ENCODE results near the gene GPR151.
A peak's percentile ranks its signal among the peaks of the same experiment; 100 is the strongest.
"Not testable (repeated sequence)": the region's sequence is repeated elsewhere in the genome, so short reads cannot be mapped to it uniquely, and the experiment has no call there.

Gene GPR151

GRCh38 chr5:146516151-146516475 is at the start of gene GPR151:
Gene GPR151, minus strand, starts transcription at chr5:146516190. Its CDS starts 77 bp downstream, at chr5:146516113.
- no peak for DNase-seq

GRCh38 chr5:146564007-146564762 is 48.2 kb upstream of the GPR151 start:
- no peak for DNase-seq

- no peak for DNase-seq
These were observed 46.5 kb upstream of the GPR151 start for GRCh38 chr5:146562461-146562860.

GRCh38 chr5:146561711-146562110 is 45.7 kb upstream of the GPR151 start:
- DNase-seq = no peak

GRCh38 chr5:146560205-146560812 is 44.3 kb upstream of the GPR151 start:
- DNase-seq = no peak

- not testable (repeated sequence) for DNase-seq
These were observed 40.9 kb upstream of the GPR151 start for GRCh38 chr5:146556884-146557283.

- DNase-seq = no peak
These were observed 37.5 kb upstream of the GPR151 start for GRCh38 chr5:146553446-146553845.

- DNase-seq = no peak
These were observed 33.6 kb upstream of the GPR151 start for GRCh38 chr5:146549615-146550014.

- DNase-seq = no peak
These were observed 32.9 kb upstream of the GPR151 start for GRCh38 chr5:146548781-146549449.

- DNase-seq = no peak
These were observed 28.2 kb upstream of the GPR151 start for GRCh38 chr5:146544232-146544631.

- peak; percentile 20 to 37 for DNase-seq
These were observed 26.2 kb upstream of the GPR151 start for GRCh38 chr5:146541958-146542849.

GRCh38 chr5:146540414-146540813 is 24.4 kb upstream of the GPR151 start:
- no peak for DNase-seq

GRCh38 chr5:146539973-146540372 is 24.0 kb upstream of the GPR151 start:
- no peak for DNase-seq

GRCh38 chr5:146538432-146538831 is 22.4 kb upstream of the GPR151 start:
- DNase-seq = no peak

GRCh38 chr5:146533882-146534281 is 17.9 kb upstream of the GPR151 start:
- DNase-seq = no peak

GRCh38 chr5:146533260-146533857 is 17.4 kb upstream of the GPR151 start:
- peak; percentile 2 to 29 for DNase-seq

- DNase-seq = no peak
These were observed 14.0 kb upstream of the GPR151 start for GRCh38 chr5:146529984-146530383.

- no peak for DNase-seq
These were observed 12.2 kb upstream of the GPR151 start for GRCh38 chr5:146528236-146528635.

GRCh38 chr5:146527785-146528184 is 11.8 kb upstream of the GPR151 start:
- DNase-seq = no peak

- no peak for DNase-seq
These were observed 7.7 kb upstream of the GPR151 start for GRCh38 chr5:146523698-146524097.

GRCh38 chr5:146521403-146522106 is 5.6 kb upstream of the GPR151 start:
- DNase-seq = no peak

GRCh38 chr5:146520731-146521130 is 4.7 kb upstream of the GPR151 start:
- DNase-seq = no peak

Data from NCI-H1930 (cell line).